RPMI8226 (cell line): Measurements from ENCODE around the gene PCED1A.
A peak's percentile ranks its signal among the peaks of the same experiment; 100 is the strongest.
"Not testable (repeated sequence)": the region's sequence is repeated elsewhere in the genome, so short reads cannot be mapped to it uniquely, and the experiment has no call there.

Source experiments
- DNase-seq: peaks from one replicate; pipeline ENCODE4 v3.0.0-alpha.2; 2015

The PCED1A gene

GRCh38 chr20:2865101-2865500, 24.6 kb upstream of the PCED1A start:
- no peak for DNase-seq

GRCh38 chr20:2864626-2865025, 24.2 kb upstream of the PCED1A start:
- DNase-seq: no peak

- DNase-seq: no peak
Measured at GRCh38 chr20:2859330-2860121, 19.1 kb upstream of the PCED1A start.

GRCh38 chr20:2858591-2858990, 18.1 kb upstream of the PCED1A start:
- DNase-seq: no peak

GRCh38 chr20:2851086-2851485, 10.6 kb upstream of the PCED1A start:
- no peak for DNase-seq

GRCh38 chr20:2849529-2849928, 9.1 kb upstream of the PCED1A start:
- DNase-seq: no peak

- no peak for DNase-seq
Measured at GRCh38 chr20:2847802-2848201, 7.3 kb upstream of the PCED1A start.

- DNase-seq: no peak
Measured at GRCh38 chr20:2846698-2847097, 6.2 kb upstream of the PCED1A start.

GRCh38 chr20:2845607-2846006, 5.2 kb upstream of the PCED1A start:
- DNase-seq: no peak

- peak; percentile 44 for DNase-seq
Measured at GRCh38 chr20:2840967-2841531, 594 bp upstream of the PCED1A start.

- DNase-seq: no peak
Measured at GRCh38 chr20:2839732-2840137, 720 bp downstream of the PCED1A start.

- DNase-seq: no peak
Measured at GRCh38 chr20:2838847-2839671, 1.4 kb downstream of the PCED1A start.

- no peak for DNase-seq
Measured at GRCh38 chr20:2838170-2838797, 2.2 kb downstream of the PCED1A start.

- no peak for DNase-seq
Measured at GRCh38 chr20:2837221-2837960, 3.1 kb downstream of the PCED1A start.

- no peak for DNase-seq
Measured at GRCh38 chr20:2836035-2836434, 4.4 kb downstream of the PCED1A start.

- no peak for DNase-seq
Measured at GRCh38 chr20:2835331-2835796, 5.1 kb downstream of the PCED1A start.

GRCh38 chr20:2834401-2835110, 5.9 kb downstream of the PCED1A start:
- DNase-seq: no peak

- DNase-seq: no peak
Measured at GRCh38 chr20:2833761-2834160, 6.7 kb downstream of the PCED1A start.

GRCh38 chr20:2831206-2831605, 9.2 kb downstream of the PCED1A start:
- DNase-seq: not testable (repeated sequence)

GRCh38 chr20:2829376-2829775, 11.1 kb downstream of the PCED1A start:
- no peak for DNase-seq

GRCh38 chr20:2826655-2827054, 13.8 kb downstream of the PCED1A start:
- no peak for DNase-seq

- no peak for DNase-seq
Measured at GRCh38 chr20:2825761-2826160, 14.7 kb downstream of the PCED1A start.
